Measurements from ENCODE around the gene CPNE7.

DNA sequence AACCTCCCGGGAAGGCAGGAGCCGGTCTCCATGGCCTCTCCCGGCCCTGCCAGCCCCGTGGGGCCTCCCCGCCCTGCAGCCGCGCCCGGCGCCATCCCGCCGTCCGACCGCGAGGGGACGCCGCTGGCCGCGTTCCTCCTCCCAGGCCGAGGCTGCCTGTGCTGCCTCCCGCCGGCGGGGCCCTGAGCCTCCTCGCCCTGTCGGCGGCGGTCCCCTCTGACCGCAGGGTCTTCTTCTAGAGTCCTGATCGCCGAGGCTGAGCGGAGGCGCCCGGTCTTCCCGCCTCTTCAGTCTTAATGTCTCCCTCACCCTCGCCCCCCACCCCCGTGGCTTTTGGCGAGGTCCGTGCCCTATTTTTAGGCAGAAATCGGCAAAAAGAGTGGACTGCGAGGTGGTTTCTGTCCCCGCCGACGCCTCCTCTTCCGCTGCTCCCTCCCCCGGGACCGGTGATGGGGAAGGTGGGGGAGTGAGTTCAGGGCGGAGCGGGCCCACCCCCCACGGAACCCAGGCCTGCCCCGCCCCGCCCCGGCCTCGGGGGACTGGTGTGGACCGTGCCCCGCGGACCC is 794 bp upstream of the CPNE7 start:
- TF ChIP-seq EZH2 (IDR thresholded peaks at IDR 0.05) (no peak), POLR2AphosphoS5 (IDR thresholded peaks at IDR 0.05; ENCODE audit: borderline replicate concordance, low read depth, low read length) (no peak)
